Stimulated activated CD8-positive, alpha-beta memory T cell treated with anti-CD3 and anti-CD28 coated beads, Interleukin-4, amount 100 ng/mL, for 24 hours (primary cell): ENCODE results near the gene RASL12.
A peak's percentile ranks its signal among the peaks of the same experiment; 100 is the strongest.
"Not testable (repeated sequence)": the region's sequence is repeated elsewhere in the genome, so short reads cannot be mapped to it uniquely, and the experiment has no call there.

Experiments used
- DNase-seq: peaks from one replicate; pipeline ENCODE4 v3.0.0-alpha.2; 2020; ENCODE audit warnings: low read depth

The RASL12 gene, protein sequence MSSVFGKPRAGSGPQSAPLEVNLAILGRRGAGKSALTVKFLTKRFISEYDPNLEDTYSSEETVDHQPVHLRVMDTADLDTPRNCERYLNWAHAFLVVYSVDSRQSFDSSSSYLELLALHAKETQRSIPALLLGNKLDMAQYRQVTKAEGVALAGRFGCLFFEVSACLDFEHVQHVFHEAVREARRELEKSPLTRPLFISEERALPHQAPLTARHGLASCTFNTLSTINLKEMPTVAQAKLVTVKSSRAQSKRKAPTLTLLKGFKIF

DNA sequence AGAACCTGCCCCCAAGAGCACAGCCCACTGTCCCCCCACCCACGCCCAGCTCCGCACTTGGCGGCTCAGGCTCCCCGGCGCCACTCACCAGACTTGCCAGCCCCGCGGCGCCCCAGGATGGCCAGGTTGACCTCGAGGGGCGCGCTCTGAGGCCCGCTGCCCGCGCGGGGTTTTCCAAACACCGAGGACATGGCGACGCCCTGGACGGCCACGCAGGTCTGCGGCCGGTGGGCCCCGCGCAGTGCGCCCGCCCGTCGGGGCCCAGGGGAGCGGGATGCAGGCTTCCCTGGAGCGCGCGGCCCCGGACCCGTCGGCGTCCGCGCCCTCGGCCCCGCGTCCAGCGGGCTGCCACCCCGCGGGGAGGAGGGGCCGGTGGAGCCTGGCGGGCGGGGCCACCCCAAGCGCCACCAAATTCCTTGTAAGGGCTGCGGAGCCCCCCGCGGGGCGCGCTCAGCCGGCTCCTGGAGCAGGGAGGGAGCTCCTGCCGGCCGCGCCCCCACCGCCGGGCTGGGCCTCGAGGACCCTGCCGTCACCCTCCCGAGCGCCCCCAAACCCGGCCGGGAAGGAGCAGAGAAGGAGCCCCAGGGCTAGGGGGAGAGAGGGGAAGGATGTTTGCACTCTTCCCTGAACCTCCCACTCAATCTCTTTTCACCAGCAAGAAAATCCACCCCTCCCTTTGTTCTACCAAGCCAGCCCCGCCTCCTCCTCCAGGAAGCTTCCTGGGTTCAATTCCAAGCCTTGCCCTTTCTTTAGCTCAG, at the start of gene RASL12:
Gene RASL12, minus strand, starts transcription at position 347 of the 758 bp plus-strand sequence. Its CDS starts 156 bp downstream, at position 191.
- no peak for DNase-seq

DNA sequence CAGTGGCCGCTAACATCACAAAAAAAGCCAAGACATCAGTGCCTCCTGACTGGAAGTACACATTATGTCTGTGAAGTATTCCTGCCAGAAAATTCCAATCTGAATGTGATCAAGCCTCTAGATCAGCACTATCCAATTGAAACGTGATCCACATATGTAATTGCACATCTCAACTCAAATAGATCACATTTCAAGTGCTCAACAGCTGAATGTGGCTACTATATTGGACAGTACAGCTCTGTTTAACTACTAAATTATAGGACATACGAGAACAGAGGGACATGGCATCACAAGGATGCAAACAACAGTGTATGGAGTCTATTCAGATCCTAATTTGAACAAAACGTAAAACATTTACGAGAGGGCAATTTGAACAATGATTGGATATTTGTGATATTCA, 47.8 kb upstream of the RASL12 start:
- no peak for DNase-seq

DNA sequence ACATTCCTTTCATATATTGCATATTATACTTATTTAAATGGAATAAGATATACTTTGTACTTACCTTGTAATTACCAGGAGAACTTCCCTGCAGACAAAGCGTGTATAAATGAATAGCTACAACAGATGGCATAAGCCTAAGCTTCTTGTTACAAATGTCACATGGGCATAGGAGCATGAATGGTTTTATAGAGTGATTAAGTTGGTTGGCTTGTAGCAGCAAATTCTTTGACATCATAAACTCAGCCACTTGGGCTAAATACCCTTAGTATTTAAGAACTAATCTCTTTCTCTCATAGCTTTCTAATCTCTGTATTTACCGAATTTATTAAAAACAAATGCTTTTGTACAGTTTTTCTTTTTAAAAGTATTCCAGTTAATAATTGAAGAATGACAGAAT, 47.3 kb upstream of the RASL12 start, which contains the start of gene UBAP1L:
Gene UBAP1L, minus strand, starts transcription at position 115 of the 400 bp plus-strand sequence. CDS start 8,985 bp downstream, outside the sequence.
- DNase-seq = no peak

DNA sequence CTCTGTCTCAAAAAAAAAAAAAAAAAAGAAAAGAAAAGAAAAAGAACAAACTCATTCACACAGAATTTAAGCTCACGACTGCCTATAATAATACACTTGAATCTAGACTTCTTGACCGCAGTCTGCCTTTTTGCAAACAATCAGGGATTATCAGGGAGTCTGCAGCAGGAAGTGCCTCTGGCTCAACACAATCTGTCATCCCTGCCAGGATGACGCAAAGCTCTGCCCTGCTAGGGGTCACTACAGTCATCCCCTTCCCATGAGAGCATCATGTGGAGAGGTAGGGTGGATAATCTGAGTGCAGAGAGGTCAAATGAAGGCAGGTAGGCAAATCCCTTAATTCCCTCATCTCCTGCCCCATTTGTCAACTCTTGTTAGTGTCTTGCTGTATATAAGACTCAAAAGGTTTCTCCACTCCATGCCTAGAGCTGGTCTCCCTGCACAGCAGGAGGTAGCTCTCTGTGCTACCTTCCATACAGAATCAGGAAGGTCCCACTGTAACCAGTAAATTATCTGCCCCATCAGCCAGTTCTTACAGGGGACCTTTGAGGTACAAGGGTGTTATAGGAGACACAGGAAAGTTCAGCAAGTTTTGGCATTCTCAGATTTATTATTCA, 43.0 kb upstream of the RASL12 start:
- DNase-seq = no peak

DNA sequence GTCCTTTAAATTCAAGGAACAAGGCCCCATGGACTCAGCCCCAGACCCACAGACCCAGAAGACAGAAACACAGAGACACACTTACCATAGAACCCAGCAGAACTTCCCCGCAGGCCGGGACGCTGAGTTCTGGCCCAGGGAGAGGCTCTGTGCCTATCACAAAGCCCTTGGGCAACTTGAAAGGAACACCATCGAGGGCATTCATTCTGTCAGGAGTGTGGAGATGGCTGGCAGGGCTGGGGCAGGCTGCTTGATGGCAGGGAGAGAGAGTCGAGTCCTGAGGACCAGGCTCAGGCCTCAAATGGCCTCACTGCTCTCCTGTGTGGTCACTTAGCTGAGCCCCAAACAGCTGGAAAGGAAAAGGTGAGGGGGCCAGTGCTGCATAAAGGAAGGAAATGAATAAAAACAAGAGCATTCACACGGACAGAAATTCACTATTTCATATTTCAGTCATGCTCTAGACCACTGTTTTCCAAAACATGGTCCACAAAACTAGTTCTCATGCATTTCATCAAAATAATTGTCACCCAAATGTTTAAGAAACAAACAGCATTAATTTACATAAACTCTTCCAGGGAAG, 38.3 kb upstream of the RASL12 start:
- no peak for DNase-seq

DNA sequence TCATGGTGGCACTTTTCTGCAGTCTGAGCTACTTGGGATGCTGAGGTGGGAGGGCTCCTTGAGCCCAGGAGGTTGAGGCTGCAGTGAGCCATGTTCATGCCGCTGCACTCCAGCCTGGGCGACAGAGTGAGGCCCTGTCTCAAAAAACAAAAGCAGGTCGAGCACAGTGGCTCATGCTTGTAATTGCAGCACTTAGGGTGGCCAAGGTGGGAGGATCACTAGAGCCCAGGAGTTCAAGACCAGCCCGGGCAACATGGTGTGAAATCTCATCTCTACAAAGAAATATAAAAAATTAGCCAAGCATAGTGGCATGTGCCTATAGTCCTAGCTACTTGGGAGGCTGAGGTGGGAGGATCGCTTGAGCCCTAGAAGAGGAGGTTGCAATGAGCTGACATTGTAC, 37.2 kb upstream of the RASL12 start:
- DNase-seq = no peak

DNA sequence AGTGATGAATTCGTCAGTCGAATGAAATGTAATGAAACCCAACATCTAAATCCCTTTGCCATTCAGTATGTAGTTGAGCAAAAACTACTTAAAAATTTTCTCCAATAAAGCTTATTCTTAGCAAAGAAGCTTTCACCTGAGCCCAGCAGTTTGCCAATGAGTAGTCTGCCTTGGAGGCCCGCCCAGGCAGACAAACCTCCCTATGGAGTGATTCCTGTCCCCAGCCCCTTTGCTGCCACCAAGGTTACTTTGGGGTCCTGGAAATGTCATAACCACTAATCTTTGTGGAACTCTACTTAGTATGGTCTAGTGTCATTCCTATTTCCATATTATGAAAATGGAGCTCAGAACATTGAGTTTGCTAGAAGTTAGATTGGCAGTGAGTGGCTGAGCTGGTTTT, 35.1 kb upstream of the RASL12 start:
- no peak for DNase-seq

DNA sequence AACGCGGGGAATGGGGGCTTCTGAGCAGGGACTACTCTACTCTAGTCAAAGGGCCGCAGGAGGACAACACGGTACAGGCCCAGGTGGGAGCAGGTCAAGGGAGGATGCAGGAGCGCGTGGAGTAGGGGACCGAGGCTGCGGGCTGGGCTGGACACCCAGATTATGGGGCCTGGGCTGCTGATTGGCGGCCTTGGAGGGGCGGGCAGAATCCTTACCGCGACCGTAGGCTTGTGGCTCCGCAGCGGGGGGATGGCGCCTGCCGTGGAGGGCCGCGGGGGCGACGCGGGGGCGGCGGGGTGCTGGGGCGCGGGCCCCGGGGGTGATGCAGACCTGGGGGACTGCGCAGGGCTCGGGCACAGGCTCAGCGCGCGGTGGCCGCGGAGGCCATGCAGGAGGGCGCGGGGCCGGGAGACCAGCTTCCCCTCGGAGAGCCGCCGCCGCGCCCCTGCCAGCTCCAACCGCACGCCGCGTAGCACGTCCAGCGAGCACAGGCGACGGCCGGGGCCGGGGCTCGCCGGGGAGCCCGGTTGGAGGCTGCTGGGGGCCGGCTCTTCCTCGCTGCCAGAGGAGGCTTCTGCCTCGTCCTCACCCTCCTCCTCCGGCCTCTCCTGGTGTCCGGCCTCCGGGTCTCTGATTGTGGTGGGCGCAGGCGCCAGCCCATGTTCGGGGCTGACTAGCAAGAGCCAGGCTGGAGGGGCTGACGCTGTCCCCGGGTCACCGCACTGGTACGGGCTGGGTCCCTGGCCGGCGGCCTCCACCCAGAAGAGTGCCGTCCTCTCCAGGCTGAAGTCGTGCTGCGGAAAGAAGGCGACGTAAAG, 34.3 kb upstream of the RASL12 start:
- DNase-seq = no peak

DNA sequence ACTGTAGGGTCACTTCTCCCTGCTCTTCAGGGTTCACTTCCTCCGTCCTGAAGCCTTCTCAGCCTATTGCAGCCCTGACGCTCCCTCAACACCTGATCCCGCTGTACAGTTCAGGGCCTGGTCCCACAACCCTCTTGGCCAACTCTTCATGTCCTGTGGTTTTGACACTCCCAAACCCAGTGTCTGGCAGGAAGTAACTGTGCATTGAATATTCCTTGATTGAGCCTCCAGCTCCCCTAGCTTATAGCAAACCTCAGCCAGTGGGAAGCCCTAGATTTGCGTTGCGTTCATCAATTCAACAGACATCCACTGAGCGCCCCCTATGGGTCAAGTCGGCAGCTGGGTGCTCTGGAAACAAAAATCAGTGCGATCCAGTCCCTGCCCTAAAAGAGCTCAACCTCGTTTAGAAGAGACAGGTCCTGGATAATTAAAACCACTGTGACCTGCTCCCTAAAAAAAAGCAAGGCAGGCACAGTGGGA, 33.7 kb upstream of the RASL12 start:
- DNase-seq = peak; percentile 22

DNA sequence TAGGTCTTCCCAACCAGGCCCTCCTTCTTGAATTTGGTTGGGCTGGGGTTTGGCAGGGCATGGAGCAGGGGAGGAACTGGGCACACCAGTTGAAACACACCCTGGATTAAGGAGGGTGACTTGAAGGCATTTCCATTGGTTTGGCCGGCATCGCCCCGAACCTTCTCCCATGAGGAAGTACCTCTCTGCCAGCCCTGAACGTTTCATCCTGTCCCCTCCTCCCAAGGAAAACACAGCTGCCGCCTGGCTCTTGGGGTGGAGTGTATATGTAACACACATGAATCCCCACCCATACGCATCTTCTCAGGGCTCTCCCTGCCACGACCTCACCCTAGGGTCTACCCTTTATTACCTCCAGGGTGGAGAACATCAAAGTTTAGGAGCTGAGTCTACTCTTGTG, 32.7 kb upstream of the RASL12 start:
- DNase-seq = no peak

DNA sequence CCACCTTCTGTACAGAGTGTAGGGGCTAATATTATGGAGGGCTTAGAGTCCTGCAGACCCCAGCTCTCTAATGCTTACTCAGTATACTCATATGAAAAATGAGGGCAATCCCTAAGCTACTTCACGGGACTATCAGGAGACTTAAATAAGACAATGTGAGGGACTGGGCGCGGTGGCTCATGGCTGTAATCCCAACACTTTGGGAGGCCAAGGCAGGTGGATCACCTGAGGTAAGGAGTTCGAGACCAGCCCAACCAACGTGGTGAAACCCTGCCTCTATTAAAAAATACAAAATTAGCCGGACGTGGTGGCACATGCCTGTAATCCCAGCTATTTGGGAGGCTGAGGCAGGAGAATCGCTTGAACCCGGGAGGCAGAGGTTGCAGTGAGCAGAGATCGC, 32.0 kb upstream of the RASL12 start:
- DNase-seq = not testable (repeated sequence)

DNA sequence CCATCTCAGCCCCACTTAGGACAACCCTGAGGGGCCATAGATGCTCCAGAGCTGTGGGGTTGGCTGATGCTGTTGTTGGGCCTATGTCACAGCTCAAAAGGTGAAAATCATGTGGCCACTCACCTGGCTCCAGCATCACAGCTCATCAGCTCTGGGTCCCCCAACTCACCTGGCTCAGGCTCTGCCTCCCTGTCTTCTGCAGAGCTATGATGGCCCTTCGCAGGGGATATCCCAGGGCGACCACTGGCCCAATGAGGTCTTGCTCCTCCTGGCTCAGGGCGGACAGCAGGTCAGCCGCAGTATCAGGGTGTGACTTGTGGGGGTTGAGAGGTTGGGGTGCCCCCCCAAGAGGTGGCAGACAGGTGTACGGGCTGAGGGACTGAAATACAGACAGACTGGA, 31.5 kb upstream of the RASL12 start:
- no peak for DNase-seq

DNA sequence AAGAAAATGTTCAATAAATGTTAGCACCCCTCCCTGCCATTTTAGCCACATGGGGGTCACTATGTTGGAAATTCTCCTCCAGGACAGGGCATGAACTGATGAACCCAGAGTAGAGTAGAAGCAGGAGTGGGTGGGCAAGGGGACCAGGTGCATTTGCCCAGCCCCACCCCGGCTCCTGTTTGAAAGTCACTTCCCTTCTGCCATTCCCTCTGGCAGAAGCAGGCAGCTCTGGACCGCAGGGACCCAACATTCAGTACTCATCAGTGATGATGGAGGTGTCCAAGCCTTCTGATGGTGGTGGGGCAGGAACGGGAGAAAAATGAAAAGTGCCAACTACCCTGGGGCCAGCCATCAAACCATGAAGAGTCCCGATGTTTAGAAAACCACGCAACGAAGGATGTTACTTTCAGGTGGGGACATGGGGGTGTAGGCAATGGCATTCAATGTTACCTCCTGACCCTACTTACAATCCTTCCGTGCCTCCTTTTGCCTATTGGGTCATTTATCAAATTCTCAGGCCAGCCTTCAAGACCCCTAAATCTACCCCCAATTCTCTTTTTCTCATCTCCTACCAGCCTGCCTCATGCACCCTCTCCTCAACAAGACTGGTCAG, 30.0 kb upstream of the RASL12 start:
- no peak for DNase-seq

DNA sequence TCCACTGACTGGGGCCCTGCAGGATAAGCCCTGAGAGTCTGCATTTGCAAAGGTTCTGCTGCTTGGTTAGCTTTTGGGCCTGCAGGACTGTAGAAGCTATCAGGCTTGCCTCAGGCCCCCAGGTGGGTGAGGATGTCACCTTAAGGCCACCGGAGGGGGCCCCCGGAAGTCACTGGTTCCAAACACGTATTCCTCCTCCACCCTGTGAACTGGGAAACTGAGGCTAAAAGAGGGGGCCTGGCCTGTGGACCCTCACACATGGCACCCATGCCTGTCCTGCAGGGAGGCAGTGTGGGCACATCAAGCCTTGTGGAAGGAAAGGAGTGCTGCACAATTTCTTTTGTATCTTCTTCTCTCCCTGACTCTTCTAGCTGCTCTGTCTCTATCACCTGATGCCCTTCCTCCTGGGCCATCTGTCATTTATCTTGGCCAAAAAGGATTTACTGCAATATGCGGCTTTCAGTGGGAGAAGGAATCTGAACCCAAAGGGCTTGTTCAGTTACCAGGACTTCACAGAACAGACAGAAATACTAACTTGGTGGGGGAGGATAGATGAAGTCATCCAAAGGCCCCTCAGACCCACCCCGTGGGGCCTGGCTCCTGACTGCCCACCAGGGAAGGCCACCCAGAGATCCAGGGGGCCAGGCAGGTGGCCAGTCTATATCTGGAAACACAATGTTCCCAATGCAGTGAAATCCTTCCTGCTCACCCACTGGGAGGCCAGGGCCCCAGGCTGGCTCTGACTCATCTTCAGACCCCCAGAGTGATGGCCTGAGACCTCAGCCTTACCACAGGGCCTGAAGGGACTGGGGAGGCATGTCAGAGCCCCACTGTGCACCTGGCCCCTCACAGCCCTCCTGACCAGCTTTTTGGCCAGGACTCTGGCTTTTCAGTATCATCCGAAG, 28.9 kb upstream of the RASL12 start:
- DNase-seq = no peak

DNA sequence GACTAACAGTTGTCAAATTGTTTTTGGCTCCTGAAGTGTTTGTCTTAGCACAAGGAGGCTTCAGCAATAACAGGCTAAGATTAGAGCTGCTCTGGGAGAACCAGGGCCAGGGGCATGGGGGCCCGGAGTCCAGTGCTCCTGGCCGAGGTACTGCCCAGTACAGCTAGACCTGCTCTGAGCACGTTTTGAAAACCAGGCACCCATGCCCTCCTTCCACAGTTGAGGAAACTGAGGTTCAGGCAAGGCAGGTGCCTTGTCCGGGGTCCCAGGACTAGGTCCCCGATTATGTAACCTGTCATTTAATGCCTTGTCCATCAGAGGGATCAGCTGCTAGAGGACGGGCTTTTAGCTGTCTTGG, 27.9 kb upstream of the RASL12 start:
- no peak for DNase-seq

DNA sequence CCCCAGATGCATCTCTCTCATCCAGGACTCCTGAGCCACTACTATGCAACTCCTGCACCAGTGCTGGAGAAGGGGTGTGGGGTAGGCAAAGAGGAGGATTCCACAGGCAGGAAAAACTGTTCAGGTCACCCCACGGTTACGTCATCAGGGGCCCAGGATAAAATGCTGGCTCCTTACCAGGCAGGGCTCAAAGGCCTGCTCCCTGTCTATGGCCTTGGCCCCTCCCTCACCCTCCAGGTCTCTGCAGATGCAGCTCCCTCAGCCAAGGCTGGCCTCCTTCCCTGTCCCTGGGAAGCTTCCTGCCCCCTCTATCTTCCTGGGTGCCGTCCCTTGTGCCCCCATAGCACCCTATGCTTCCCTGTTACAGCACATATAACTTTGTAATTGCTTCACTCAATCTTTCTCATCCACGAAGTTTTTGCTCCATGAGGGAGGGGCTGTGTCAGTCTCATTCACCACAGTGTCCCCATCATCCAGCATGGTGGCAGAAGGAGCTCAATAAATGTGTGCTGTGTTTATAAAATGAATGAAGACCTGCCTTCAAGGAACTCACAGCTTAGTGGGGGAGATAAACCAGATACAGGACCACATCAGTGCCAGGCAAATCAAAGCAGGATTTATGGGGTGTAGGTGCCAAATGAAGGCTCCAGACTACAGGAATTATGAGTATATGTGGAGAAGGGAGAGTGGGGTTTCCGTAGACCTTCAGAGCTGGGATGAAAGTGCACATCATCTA, 27.4 kb upstream of the RASL12 start:
- no peak for DNase-seq

DNA sequence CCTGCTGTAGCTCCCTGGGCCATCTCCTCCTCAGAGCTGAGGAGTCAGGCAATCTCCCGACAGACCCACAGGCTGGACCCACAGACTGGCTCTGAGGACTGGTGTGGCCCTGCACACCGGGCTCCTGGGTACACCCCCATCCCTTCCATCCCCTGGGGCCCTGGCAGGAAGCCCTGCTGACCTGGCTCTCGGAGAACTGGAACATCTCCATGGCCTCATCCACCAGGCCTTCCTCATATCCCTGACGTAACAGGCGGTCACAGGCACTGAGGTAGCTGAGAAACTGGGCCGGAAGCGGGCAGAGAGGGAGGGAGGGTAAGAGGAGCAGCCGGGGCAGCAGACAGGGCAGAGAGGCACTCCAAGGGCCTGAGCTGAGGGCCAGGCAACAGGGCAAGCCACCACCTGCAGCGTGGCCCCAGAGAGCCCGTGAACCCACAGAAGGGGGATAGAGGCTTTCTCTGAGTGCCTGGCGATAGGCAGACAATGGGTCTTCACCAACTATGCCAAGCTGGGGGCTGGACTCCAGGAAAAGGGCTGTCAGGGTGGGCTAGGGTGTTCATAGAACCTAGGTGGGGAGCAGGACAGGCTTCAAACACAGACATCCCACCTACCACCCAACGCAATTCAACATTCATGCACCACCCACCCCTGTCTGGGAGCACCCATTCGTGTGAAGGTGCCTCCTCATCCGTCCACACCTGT, 26.7 kb upstream of the RASL12 start:
- DNase-seq = no peak

DNA sequence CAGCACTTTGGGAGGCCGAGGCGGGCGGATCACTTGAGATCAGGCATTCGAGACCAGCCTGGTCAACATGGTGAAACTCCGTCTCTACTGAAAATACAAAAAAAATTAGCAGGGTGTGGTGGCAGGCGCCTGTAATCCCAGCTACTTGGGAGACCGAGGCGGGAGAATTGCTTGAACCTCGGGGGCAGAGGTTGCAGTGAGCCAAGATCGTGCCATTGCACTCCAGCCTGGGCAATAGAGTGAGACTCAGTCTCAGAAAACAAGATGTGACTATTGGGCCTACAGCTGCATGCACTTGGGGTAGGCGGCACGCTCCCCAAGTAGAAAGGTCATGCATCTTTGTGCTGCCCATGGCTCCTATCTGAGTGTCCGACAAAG, 26.0 kb upstream of the RASL12 start:
- DNase-seq = not testable (repeated sequence)
